Panc1 (cell line): ENCODE measurements around the gene KCNH3. TPM values are rescaled to one million over a fixed set of nuclear protein-coding genes. Genes with fewer than 3 reads are reported as not detected.

ENCODE experiments used
- ATAC-seq: fragments of 200-7000 bp; cut with Tn5 transposase; 2 replicates; pipeline ENCODE4 v1.9.1; 2020; ENCODE audit warnings: mild to moderate bottlenecking, moderate library complexity
- BruUV-seq: library from RNA; stranded (reverse); fragments of 400-500 nt; replicated peaks from 2 replicates; lab custom pipeline; 2021; lab: Mats Ljungman, UMichigan
- CTCF ChIA-PET: fragments of 300-600 bp; sonication (Branson Sonifier 250); formaldehyde crosslinking; loops from one replicate; lab custom pipeline; 2022; ENCODE audit warnings: antibody characterized with exemption; lab: Charles Lee
- POLR2A ChIA-PET: fragments of 300-600 bp; sonication (Branson Sonifier 250); formaldehyde crosslinking; loops from one replicate; lab custom pipeline; 2022; ENCODE audit warnings: antibody characterized with exemption; lab: Charles Lee
- DNase-seq: peaks from one replicate; pipeline ENCODE4 v3.0.0-alpha.2; 2010; ENCODE audit warnings: low read depth, low spot score
- H3K27ac ChIP-seq: 2 replicates; pipeline ENCODE4 v1.5.1; 2011; ENCODE audit warnings: mild to moderate bottlenecking, low read length, inconsistent platforms
- H3K27me3 ChIP-seq: fragments of 200-500 bp; sonication (Bioruptor generic); 2 replicates; pipeline ENCODE4 v1.6.0; 2014; ENCODE audit warnings: low read length, inconsistent platforms; ENCODE audit not compliant: control insufficient read depth, insufficient read depth
- H3K36me3 ChIP-seq: fragments of 200-500 bp; sonication (Bioruptor generic); 2 replicates; pipeline ENCODE4 v1.5.1; 2014; ENCODE audit warnings: inconsistent platforms, mild to moderate bottlenecking, low read length, moderate library complexity; ENCODE audit not compliant: control insufficient read depth, insufficient read depth
- H3K4me1 ChIP-seq: 2 replicates; pipeline ENCODE4 v1.5.1; 2011; ENCODE audit warnings: inconsistent platforms, mild to moderate bottlenecking, low read length, moderate library complexity; ENCODE audit not compliant: control insufficient read depth, insufficient read depth
- H3K4me3 ChIP-seq, 2 experiments: 2 replicates each; pipeline ENCODE4 v1.5.1; 2011 to 2012; ENCODE audit warnings: low read depth in 2 of 2, low read length in 2 of 2, mild to moderate bottlenecking in 2 of 2, inconsistent platforms in 1 of 2, moderate library complexity in 1 of 2
- H3K9me3 ChIP-seq: fragments of 200-500 bp; sonication (Bioruptor generic); 2 replicates; pipeline ENCODE4 v1.5.1; 2014; ENCODE audit warnings: low read depth, mild to moderate bottlenecking, inconsistent platforms, low read length, moderate library complexity; ENCODE audit not compliant: control insufficient read depth, insufficient read depth
- CTCF ChIP-seq: fragments of 450-650 bp; IDR thresholded peaks from 2 replicates; pipeline ENCODE4 v1.5.1; 2017; ENCODE audit warnings: mild to moderate bottlenecking
- POLR2AphosphoS5 ChIP-seq: IDR thresholded peaks from 2 replicates; pipeline ENCODE4 v1.6.1; 2012; ENCODE audit warnings: mild to moderate bottlenecking, low read depth, low read length, moderate library complexity
- REST ChIP-seq, 2 experiments: IDR thresholded peaks; 2 replicates each; pipeline ENCODE4 v1.6.1; 2011 to 2012; ENCODE audit warnings: low read depth in 2 of 2, control low read depth in 1 of 2, low read length in 1 of 2, mild to moderate bottlenecking in 1 of 2, moderate library complexity in 1 of 2; ENCODE audit not compliant: insufficient read depth in 1 of 2
- SIN3A ChIP-seq: IDR thresholded peaks from 2 replicates; pipeline ENCODE4 v1.6.1; 2012; ENCODE audit warnings: low read depth, mild to moderate bottlenecking, low read length, moderate library complexity, borderline replicate concordance; ENCODE audit not compliant: insufficient read depth
- TCF7L2 ChIP-seq: IDR thresholded peaks from 2 replicates; pipeline ENCODE4 v1.6.1; 2011; ENCODE audit warnings: mild to moderate bottlenecking, low read depth, low read length, inconsistent platforms
- in situ Hi-C: cut with HindIII; loops from 2 replicates; pipeline ENCODE4 v1.10.0; 2016; ENCODE audit warnings: low sequenced_read_pairs, low pct_unique_long_range_greater_than_20kb
- intact Hi-C: fragments of 100-400 bp; cut with micrococcal nuclease; formaldehyde crosslinking; loops from one replicate; pipeline ENCODE4 v1.10.0; 2022; ENCODE audit not compliant: unreplicated experiment
- total RNA-seq: library from RNA; stranded (reverse); gene quantifications from one replicate; pipeline ENCODE4 v1.2.1, GENCODE V29; 2021; ENCODE audit not compliant: unreplicated experiment

The KCNH3 gene
- total RNA-seq, 1 experiment from 2014 or later: 0.64 TPM

GRCh38 chr12:49548822-49549648, 10.2 kb downstream of the KCNH3 start:
- TF ChIP-seq TCF7L2 (no peak), SIN3A (no peak), POLR2AphosphoS5 (no peak), REST (IDR thresholded peaks at IDR 0.05; ENCODE audit: insufficient read depth in 1 of 2, low read depth in 2 of 2, low read length in 1 of 2) (no peak), CTCF (no peak)
- ATAC-seq (no peak), DNase-seq (no peak)
- in situ Hi-C loops (no loop called here), intact Hi-C loops (no loop called here)
- H3K36me3 ChIP-seq: no peaks in the 10 kb centered on the region
- no peaks in the 10 kb centered on the region for H3K27me3 ChIP-seq
- CTCF ChIA-PET: interaction anchor here (0.5 kb wide), 1 partner anchor 80 kb away, joined by 3 read pairs; no protein-coding TSS in a partner anchor
- POLR2A ChIA-PET: no interaction called here
- no peaks in the 10 kb centered on the region for H3K9me3 ChIP-seq
- BruUV-seq: no TSS peak
- no peaks in the 10 kb centered on the region for H3K4me1 ChIP-seq
- no peak overlapping the region for H3K4me3 ChIP-seq
- no peak overlapping the region for H3K27ac ChIP-seq

GRCh38 chr12:49549735-49550692, 11.2 kb downstream of the KCNH3 start:
- no peaks in the 10 kb centered on the region for H3K36me3 ChIP-seq
- ATAC-seq (no peak), DNase-seq (no peak)
- ChIA-PET CTCF (interaction anchor here (0.6 to 2.0 kb wide), 2 partner anchors 30 to 191 kb away, joined by 4 to 7 read pairs; no protein-coding TSS in a partner anchor), POLR2A (no interaction called here)
- in situ Hi-C loops: no loop called here
- H3K27me3 ChIP-seq: no peaks in the 10 kb centered on the region
- no TSS peak for BruUV-seq
- no peak overlapping the region for H3K4me3 ChIP-seq
- intact Hi-C loops: no loop called here
- no peaks in the 10 kb centered on the region for H3K4me1 ChIP-seq
- no peak overlapping the region for H3K27ac ChIP-seq
- no peak for TF ChIP-seq CTCF
- TF ChIP-seq TCF7L2: no peak
- no peak for TF ChIP-seq POLR2AphosphoS5
- TF ChIP-seq SIN3A: no peak
- TF ChIP-seq REST (IDR thresholded peaks at IDR 0.05; ENCODE audit: insufficient read depth in 1 of 2, low read depth in 2 of 2, low read length in 1 of 2): no peak
- H3K9me3 ChIP-seq: no peaks in the 10 kb centered on the region
